GM23248 (cell line): Measurements from ENCODE around the gene TNFSF8.

Source experiments
- EZH2 ChIP-seq: fragments of 200-600 bp; sonication (generic); IDR thresholded peaks from 2 replicates; pipeline ENCODE4 v1.6.1; 2018; ENCODE audit warnings: antibody characterized with exemption, mild to moderate bottlenecking; ENCODE audit not compliant: insufficient read depth, poor library complexity, severe bottlenecking
- EZH2phosphoT487 ChIP-seq: fragments of 200-600 bp; sonication (generic); IDR thresholded peaks from 2 replicates; pipeline ENCODE4 v1.6.1; 2018; ENCODE audit warnings: antibody characterized with exemption, moderate library complexity, mild to moderate bottlenecking, low read depth; ENCODE audit not compliant: insufficient read depth

DNA sequence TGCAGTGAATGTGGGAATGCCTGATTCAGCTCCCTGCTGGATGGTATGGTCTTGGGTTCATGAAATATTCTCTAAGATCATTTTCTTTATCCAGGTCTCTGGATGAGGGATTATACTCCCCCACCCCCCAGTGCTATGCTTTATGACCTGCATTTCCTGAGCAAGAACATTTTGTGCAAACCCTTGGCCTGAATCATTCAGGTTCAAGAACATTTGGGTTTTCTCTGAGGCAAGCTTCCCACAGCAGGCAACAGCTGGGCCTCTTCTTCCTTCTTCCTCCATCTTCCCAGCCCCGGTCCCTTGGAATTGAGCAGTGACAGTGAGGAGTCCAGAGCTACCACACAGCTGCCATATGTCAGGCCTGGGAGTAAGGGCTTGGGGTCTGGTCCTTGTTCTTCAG, 65.9 kb downstream of the TNFSF8 start:
- TF ChIP-seq EZH2phosphoT487, result no peak
- TF ChIP-seq EZH2, result no peak
